Hematopoietic multipotent progenitor cell treated with erythropoietin and hydrocortisone succinate and interleukin-3 and kit ligand, for 6 days (in vitro differentiated cells): ENCODE results near the gene GPR84.
A peak's percentile ranks its signal among the peaks of the same experiment; 100 is the strongest.

Experiments
- DNase-seq: peaks from one replicate; pipeline ENCODE4 v3.0.0-alpha.2; 2015

Gene GPR84

DNA sequence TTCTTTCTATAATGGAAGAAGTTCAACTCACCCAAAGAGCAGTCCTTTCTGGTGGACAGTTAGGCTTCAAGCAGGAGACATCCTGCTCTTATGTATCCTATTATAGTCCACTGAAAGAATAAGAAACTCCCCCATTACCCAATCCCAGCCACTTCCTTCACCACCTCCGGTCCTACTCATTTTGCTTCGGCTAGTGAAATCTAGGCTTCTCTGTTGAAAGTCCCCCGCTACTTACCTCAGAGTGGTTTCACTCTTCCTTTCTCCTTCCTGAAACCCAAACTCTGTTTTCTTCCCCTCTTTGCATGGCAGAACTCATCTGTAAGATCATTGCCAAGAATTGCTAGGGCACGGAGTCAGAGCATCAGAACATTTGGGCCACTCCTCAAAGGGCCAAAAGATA lies at the start of gene GPR84:
TSS of gene GPR84 (minus strand) at position 74 of the 400 bp plus-strand sequence. CDS start 635 bp downstream, outside the sequence.
- DNase-seq = peak; percentile 60

- DNase-seq = peak; percentile 85
Measured at GRCh38 chr12:54413284-54414190, 49.3 kb upstream of the GPR84 start.

- DNase-seq = no peak
Measured at GRCh38 chr12:54412786-54413185, 48.5 kb upstream of the GPR84 start.

GRCh38 chr12:54412348-54412747 lies 48.1 kb upstream of the GPR84 start:
- no peak for DNase-seq

DNA sequence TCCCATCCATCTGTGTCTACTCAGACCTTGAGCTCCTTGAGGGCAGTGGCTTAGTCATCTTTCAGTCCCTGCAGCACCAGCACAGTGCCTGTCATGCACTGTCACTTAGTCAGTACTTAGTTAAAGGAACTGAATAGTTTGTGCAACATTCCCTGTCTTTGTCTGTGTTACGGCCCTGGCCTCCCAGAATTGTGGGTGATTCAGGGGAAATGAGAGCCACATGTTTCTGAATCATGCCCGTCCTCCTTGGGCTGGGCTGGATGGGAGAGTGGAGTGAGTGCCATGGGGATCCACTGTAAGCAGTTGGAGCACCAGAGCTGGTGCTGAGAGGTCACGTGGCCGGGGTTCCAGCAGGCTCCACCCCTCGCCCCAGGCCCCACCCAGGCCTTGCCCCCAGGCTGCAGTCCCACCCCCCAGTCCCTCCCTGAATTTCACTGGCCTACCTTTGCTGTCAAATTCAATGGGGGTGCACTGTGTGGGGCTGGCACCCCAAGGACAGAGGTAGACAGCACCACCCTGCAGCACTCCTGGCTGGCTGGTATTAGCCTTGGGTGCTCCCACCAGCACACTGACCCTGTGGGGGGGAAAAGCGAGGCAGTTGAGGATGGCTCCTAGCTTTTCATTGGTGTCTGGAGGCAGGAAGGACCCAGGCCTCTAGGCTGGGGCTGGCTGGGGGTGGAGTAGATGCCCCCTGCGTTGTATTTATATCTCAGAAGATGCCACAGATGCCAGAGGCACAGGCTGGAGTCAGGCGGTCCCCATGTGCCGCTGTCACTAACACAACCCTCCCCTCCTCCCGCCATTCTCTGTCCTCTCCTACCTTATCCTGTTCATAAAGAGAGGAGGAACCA lies 47.3 kb upstream of the GPR84 start:
- peak; percentile 66 for DNase-seq

- DNase-seq = no peak
Measured at GRCh38 chr12:54409267-54409666, 45.0 kb upstream of the GPR84 start.

DNA sequence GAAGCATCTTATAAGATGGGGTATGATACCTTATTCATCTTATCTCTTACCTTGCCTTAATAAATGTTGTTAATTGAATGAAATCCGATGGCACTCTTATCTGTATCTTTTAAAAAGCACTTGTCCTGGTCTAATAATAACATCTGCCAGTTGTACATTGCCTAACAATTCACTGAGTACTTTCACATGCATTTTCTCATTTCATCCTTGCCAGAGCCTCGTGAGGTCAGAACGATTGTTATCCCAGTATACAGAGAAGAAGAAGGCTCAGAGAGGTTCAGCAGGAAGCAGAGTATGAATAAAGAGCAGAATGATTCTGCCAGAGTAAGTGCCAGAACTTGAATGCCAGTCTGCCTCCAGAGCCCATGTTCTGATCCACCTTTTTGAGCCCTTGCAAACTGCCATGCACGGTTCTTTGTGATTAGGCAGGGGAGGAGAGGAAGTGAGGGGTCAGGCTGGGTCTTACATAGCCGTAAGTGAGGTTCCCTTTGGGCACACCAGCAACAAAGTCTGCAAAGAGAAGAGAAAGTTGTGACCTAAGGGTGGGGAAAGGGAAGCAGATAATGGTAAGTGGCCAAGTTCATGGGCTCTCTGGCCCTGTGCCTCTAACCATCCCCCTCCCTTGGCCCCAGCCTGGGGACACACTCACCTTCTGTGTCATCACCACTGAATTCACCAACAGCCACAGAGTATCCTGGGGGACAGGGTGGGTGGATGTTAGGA lies 43.1 kb upstream of the GPR84 start:
- DNase-seq = no peak

DNA sequence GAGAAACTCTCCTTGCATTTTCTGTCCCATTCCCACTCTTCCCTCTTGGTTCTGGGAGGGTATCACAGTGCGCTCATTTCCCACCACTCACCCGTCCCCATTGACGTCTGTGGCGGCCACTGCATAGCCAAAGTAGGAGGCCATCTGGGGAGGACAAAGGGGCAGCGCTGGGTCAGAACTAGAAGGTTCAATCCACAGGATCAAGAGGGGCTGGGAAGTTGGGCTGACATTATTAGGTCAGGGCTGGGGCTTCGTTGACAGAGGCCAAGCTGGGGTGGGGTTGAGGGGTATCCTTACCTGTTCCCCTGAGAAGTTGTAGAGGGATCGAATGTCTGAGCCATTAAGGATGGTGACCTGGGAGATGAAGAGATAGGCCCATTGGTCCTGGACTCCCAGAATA lies 41.3 kb upstream of the GPR84 start:
- no peak for DNase-seq

GRCh38 chr12:54405106-54405505 lies 40.8 kb upstream of the GPR84 start:
- no peak for DNase-seq

GRCh38 chr12:54404061-54405004 lies 40.0 kb upstream of the GPR84 start:
- peak; percentile 81 for DNase-seq

- no peak for DNase-seq
Measured at GRCh38 chr12:54401119-54401518, 36.8 kb upstream of the GPR84 start.

DNA sequence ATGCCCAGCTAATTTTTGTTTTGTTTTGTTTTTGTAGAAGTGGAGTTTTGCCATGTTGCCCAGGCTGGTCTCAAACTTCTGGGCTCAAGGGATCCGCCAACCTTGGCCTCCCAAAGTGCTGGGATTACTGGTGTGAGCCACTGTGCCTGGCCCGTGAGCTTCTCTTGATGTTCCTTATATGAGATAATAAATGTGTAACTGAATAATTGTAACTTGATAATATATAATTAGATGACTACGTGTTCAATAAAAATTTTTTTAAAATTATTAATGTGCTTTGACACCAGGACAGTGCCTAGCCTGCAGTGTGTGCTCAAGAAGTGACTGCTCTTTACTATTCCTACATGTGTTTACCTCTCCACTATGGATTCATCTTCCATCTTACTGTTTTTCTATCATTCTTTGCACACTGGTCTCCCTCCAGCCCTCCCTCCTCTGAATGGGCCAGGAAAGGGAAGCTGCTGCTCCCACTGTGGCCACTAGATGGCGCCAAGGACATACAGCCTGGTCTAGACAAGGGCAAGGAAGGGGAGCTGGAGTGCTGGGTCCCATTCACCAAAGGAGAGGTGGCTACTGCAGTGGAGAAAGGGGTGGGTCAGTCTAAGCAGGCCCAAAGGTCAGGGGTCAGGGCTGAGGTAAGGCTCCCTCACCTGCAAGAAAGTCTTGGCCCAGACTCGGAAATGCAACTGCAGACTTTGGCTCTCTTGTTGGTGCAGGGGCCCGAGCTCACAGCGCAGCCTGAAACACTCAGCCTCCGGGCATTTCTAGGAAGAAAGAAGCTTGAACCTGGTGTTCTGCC lies 34.9 kb upstream of the GPR84 start:
- DNase-seq = peak; percentile 87

DNA sequence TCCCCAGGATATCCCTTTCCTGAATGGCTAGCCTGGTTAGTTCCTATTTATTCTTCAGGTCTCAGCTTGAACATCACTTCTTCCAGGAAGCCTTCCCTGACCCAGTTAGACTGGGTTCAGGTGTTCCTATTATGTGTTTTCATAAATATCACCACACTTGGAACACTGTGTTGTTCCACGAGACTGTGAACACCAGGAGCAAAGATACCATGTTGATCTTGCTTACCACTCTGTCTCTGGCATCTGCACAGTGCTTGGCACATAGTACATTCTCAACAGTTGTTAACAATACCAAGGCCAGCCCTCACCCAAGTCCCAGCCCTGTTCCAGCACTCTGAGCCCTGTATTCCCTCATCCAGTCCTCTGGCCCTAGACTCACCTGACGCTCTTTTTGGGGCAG lies 33.9 kb upstream of the GPR84 start:
- DNase-seq = no peak

- no peak for DNase-seq
Measured at GRCh38 chr12:54397157-54397556, 32.9 kb upstream of the GPR84 start.

- DNase-seq = no peak
Measured at GRCh38 chr12:54395545-54395944, 31.3 kb upstream of the GPR84 start.

- no peak for DNase-seq
Measured at GRCh38 chr12:54394986-54395385, 30.7 kb upstream of the GPR84 start.

DNA sequence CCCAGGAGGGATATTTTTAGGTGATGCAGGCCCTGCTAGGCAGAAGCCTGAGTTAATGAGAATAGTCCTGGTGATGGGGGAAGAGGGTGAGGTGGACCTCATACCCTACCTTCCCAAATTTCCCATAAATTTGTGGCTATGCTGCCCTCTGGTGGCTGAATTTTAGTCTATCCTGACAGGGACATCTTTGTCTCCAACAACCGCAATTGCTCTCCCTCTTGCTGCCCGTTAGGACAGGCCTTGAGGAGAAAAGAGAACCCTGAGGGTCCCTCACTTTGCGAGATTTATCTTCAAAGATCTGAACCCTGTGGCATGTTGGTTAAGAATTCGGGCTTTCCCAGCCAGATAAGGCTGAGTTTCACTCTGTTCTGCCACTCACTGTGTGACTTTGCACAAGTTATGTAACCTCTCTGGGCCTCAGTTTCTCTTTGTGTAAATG lies 30.0 kb upstream of the GPR84 start:
- peak; percentile 86 for DNase-seq

DNA sequence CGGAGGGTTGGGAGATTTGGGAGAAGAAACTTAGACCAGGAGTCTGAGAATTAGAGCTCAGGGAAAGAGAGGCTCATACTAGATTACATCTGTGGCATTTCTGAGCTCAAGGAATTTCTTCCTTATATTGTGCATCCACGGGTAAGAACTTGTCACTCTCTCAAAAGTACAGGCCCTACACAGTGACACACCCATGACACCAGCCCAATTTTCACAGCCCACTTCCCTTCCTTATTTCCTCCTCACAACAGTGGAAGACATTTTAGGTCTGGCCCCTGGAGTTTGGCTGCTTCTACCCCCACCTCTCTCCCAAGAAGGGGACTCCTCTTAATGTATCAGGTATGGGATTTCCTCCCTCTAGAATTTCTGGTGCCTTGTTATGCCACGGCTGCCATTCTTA lies 29.5 kb upstream of the GPR84 start:
- no peak for DNase-seq

- DNase-seq = no peak
Measured at GRCh38 chr12:54393207-54393609, 28.9 kb upstream of the GPR84 start.

DNA sequence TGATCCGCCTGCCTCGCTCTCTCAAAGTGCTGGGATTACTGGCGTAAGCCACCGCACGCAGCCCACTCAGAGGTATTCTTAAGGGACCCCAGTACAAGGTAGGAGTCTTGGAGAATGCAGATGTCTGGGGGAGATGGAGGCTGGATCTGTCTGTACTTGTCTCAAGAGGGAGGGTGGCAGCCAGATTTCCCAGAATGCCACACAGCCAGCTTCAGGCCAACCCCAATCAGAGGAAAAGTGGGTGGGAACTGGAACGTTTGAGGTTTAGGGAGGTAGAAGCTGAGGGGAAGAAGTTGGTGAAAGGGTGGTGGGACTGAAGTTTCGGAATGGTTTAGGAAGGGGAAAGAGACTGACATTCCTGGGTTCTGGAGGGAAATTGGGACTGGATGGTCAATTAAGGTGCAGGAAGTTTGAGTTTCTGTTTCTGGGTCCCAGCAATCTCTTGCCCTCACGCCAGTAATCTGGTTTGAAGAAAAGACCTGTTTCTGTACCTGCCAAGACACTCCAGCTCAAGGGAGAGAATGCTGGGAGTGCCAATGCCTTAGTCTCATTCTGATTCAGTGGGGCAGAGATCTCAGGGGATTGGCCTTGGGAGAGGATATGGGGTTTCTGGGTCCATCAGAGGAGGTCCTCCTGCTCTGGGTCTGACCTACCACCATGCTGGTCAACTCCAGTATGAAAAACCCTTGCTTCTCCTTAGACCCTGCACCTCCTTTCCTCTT lies 28.4 kb upstream of the GPR84 start:
- no peak for DNase-seq
